HCT116 (cell line): Measurements from ENCODE around the gene TMEM51. TPM values are rescaled to one million over a fixed set of nuclear protein-coding genes. Genes with fewer than 3 reads are reported as not detected.

Experiments
- ATAC-seq: fragments of 200-7000 bp; cut with Tn5 transposase; 2 replicates; pipeline ENCODE4 v1.9.1; 2020; ENCODE audit warnings: mild to moderate bottlenecking, moderate library complexity
- BruUV-seq: library from RNA; stranded (reverse); fragments of 400-500 nt; replicated peaks from 2 replicates; lab custom pipeline; 2021; lab: Mats Ljungman, UMichigan
- CTCF ChIA-PET: fragments of 300-600 bp; sonication (Branson Sonifier 250); formaldehyde crosslinking; loops from one replicate; lab custom pipeline; 2021; ENCODE audit warnings: antibody characterized with exemption; lab: Charles Lee
- POLR2A ChIA-PET: fragments of 300-600, 350-600 bp; sonication (Branson Sonifier 250); formaldehyde crosslinking; loops from one replicate; lab custom pipeline; 2021; ENCODE audit warnings: antibody characterized with exemption; lab: Charles Lee
- RAD21 ChIA-PET, 2 experiments: fragments of 300-600 bp; sonication (Branson Sonifier 250); formaldehyde crosslinking; loops; one replicate each; lab custom pipeline; 2023; ENCODE audit warnings: low total read pairs in 2 of 2; ENCODE audit not compliant: uncharacterized antibody in 2 of 2, unreplicated experiment in 2 of 2, low non-redundant PET in 1 of 2; lab: Charles Lee
- DNase-seq: peaks from one replicate; pipeline ENCODE4 v3.0.0-alpha.2; 2010; ENCODE audit warnings: low read depth, low spot score
- H2AFZ ChIP-seq: fragments of 200-600 bp; shearing (Covaris generic), sonication (generic); 2 replicates; pipeline ENCODE4 v1.6.1; 2017; ENCODE audit warnings: low read depth, mixed run types, mixed read lengths, antibody characterized with exemption, low read length; ENCODE audit not compliant: poor library complexity, severe bottlenecking
- H3K27ac ChIP-seq: 2 replicates; pipeline ENCODE4 v1.5.1; 2012; ENCODE audit warnings: low read depth, low read length
- H3K27me3 ChIP-seq: fragments of 200-600 bp; sonication (generic); 2 replicates; pipeline ENCODE4 v1.6.1; 2016; ENCODE audit warnings: mixed run types, low read length, mixed read lengths; ENCODE audit not compliant: insufficient read depth
- H3K36me3 ChIP-seq, 2 experiments: fragments of 200-500 bp in 1 of 2; fragments of 200-600 bp in 1 of 2; sonication (Bioruptor generic) in 1 of 2; sonication (generic) in 1 of 2; 2 replicates each; pipeline versions ENCODE4 v1.5.1 to v1.6.1; 2014 to 2016; ENCODE audit warnings: low read length in 2 of 2, inconsistent platforms in 1 of 2, mixed read lengths in 1 of 2, mixed run types in 1 of 2; ENCODE audit not compliant: insufficient read depth in 2 of 2, control insufficient read depth in 1 of 2
- H3K4me1 ChIP-seq, 2 experiments: fragments of 200-600 bp in 1 of 2; sonication (generic) in 1 of 2; 2 replicates each; pipeline versions ENCODE4 v1.5.1 to v1.6.1; 2012 to 2017; ENCODE audit warnings: low read length in 2 of 2, inconsistent platforms in 1 of 2, mild to moderate bottlenecking in 1 of 2, mixed read lengths in 1 of 2, mixed run types in 1 of 2, moderate library complexity in 1 of 2; ENCODE audit not compliant: insufficient read depth in 2 of 2, control insufficient read depth in 1 of 2
- H3K4me2 ChIP-seq: fragments of 200-600 bp; sonication (generic); 2 replicates; pipeline ENCODE4 v1.6.1; 2017; ENCODE audit warnings: mixed run types, low read length, mixed read lengths
- H3K4me3 ChIP-seq, 2 experiments: fragments of 200-600 bp in 1 of 2; sonication (generic) in 1 of 2; replicated peaks in 1 of 2; 2 replicates each; pipeline ENCODE4 v1.5.1; 2011 to 2016; ENCODE audit warnings: low read length in 2 of 2, control low read depth in 1 of 2, low read depth in 1 of 2, mild to moderate bottlenecking in 1 of 2, mixed read lengths in 1 of 2, mixed run types in 1 of 2
- H3K79me2 ChIP-seq: fragments of 200-600 bp; sonication (generic); 2 replicates; pipeline ENCODE4 v1.6.1; 2017; ENCODE audit warnings: mild to moderate bottlenecking, mixed run types, low read length, moderate library complexity, mixed read lengths; ENCODE audit not compliant: insufficient read depth
- H3K9ac ChIP-seq: fragments of 200-600 bp; sonication (generic); 2 replicates; pipeline ENCODE4 v1.6.1; 2016; ENCODE audit warnings: low read length, mixed read lengths
- H3K9me2 ChIP-seq: fragments of 200-600 bp; sonication (generic), shearing (Covaris generic); 2 replicates; pipeline ENCODE4 v1.6.1; 2017; ENCODE audit warnings: mixed run types, mild to moderate bottlenecking, moderate library complexity; ENCODE audit not compliant: insufficient read depth
- H3K9me3 ChIP-seq, 2 experiments: fragments of 200-500 bp in 1 of 2; fragments of 200-600 bp in 1 of 2; sonication (Bioruptor generic) in 1 of 2; sonication (generic) in 1 of 2; 2 replicates each; pipeline ENCODE4 v1.6.1; 2014 to 2017; ENCODE audit warnings: low read length in 2 of 2, mixed read lengths in 2 of 2, inconsistent platforms in 1 of 2, low read depth in 1 of 2, mild to moderate bottlenecking in 1 of 2, mixed run types in 1 of 2, moderate library complexity in 1 of 2; ENCODE audit not compliant: control insufficient read depth in 1 of 2, insufficient read depth in 1 of 2
- H4K20me1 ChIP-seq: fragments of 200-600 bp; sonication (generic), shearing (Covaris generic); 2 replicates; pipeline ENCODE4 v1.6.1; 2017; ENCODE audit warnings: mixed run types, mild to moderate bottlenecking, moderate library complexity; ENCODE audit not compliant: insufficient read depth
- CBX3 ChIP-seq: IDR thresholded peaks from 2 replicates; pipeline ENCODE4 v1.6.1; 2012; ENCODE audit warnings: low read depth
- ELF1 ChIP-seq: IDR thresholded peaks from 2 replicates; pipeline ENCODE4 v1.6.1; 2012; ENCODE audit warnings: low read depth, borderline replicate concordance
- EZH2 ChIP-seq: fragments of 200-600 bp; sonication (generic); IDR thresholded peaks from 2 replicates; pipeline ENCODE4 v1.6.1; 2017; ENCODE audit warnings: antibody characterized with exemption, mixed run types
- EZH2phosphoT487 ChIP-seq: fragments of 200-600 bp; IDR thresholded peaks from 2 replicates; pipeline ENCODE4 v1.6.1; 2018; ENCODE audit warnings: antibody characterized with exemption, borderline replicate concordance
- JUND ChIP-seq: IDR thresholded peaks from 2 replicates; pipeline ENCODE4 v1.6.1; 2012
- MAX ChIP-seq: IDR thresholded peaks from 2 replicates; pipeline ENCODE4 v1.6.1; 2012
- REST ChIP-seq: IDR thresholded peaks from 2 replicates; pipeline ENCODE4 v1.6.1; 2012; ENCODE audit warnings: low read depth
- TCF7L2 ChIP-seq: IDR thresholded peaks from 2 replicates; pipeline ENCODE4 v1.7.0; 2011; ENCODE audit warnings: borderline replicate concordance, inconsistent platforms; ENCODE audit not compliant: insufficient read depth, insufficient read length; ENCODE audit errors: extremely low read depth
- YY1 ChIP-seq: IDR thresholded peaks from 2 replicates; pipeline ENCODE4 v1.6.1; 2011; ENCODE audit warnings: low read length, low read depth, moderate library complexity, mild to moderate bottlenecking; ENCODE audit not compliant: insufficient replicate concordance; ENCODE audit errors: extremely low read depth
- ZNF274 ChIP-seq: fragments of 200-500 bp; sonication (Bioruptor generic); IDR thresholded peaks from 2 replicates; pipeline ENCODE4 v1.6.1; 2014; ENCODE audit warnings: mild to moderate bottlenecking, low read depth, low read length, inconsistent platforms
- intact Hi-C: fragments of 100-400 bp; cut with micrococcal nuclease; formaldehyde crosslinking; loops from 2 replicates; pipeline ENCODE4 v1.10.0; 2022
- total RNA-seq: library from RNA; stranded (reverse); gene quantifications from one replicate; pipeline ENCODE4 v1.2.1, GENCODE V29; 2021; ENCODE audit not compliant: unreplicated experiment
- TF ChIP-seq, protein P1 (sequence below): IDR thresholded peaks from 2 replicates; pipeline ENCODE4 v1.6.1; 2012
- TF ChIP-seq, protein P2 (sequence below): IDR thresholded peaks from 2 replicates; pipeline ENCODE4 v1.6.1; 2011; ENCODE audit warnings: mild to moderate bottlenecking, low read length, moderate library complexity; ENCODE audit not compliant: insufficient replicate concordance; ENCODE audit errors: extremely low read depth

TMEM51 gene
- total RNA-seq, 1 experiment from 2014 or later: 16.6 TPM

GRCh38 chr1:15117671-15118325 lies 35.7 kb upstream of the TMEM51 start:
- BruUV-seq: no TSS peak
- no peaks in the 10 kb centered on the region for H3K36me3 ChIP-seq
- intact Hi-C loops: no loop called here
- TF ChIP-seq TCF7L2: no peak
- TF ChIP-seq ZNF274: no peak
- no peak for TF ChIP-seq EZH2
- TF ChIP-seq REST: no peak
- TF ChIP-seq, all 23 proteins: peak for 0
- no peak for DNase-seq
- Histone ChIP-seq H3K27ac (no peak overlapping the region), H3K9ac (no peak overlapping the region), H3K9me2 (no peaks in the 10 kb centered on the region), H3K27me3 (no peaks in the 10 kb centered on the region), H3K9me3 (no peaks in the 10 kb centered on the region), H3K79me2 (no peaks in the 10 kb centered on the region), H3K4me3 (no peak overlapping the region), H3K4me2 (no peak overlapping the region), H3K4me1 (no peaks in the 10 kb centered on the region), H4K20me1 (no peaks in the 10 kb centered on the region), H2AFZ (no peak overlapping the region)
- ChIA-PET CTCF (interaction anchor here (1.1 kb wide), 1 partner anchor 11 kb away, joined by 3 read pairs; no protein-coding TSS in a partner anchor), POLR2A (no interaction called here), RAD21 (no interaction called here)
- no peak for ATAC-seq

DNA sequence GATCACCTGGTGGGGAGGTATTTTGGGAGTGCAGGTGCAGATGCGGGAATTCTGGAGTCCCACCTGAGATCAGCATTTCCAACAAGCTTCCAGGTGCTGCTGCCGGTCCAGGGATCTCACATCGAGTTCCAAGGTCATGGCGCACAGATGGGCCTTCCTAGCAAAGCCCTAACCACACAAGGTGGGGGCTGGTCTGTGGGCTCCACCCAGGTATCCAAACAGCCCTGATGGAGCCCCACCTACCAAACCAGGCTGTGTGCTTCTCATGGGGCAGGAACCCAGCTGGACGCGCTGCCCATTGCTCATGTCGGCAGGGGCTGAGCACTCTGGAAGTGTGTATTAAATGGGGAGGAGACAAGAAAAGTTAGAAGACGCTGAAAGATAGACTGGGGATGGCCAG lies 35.0 kb upstream of the TMEM51 start:
- H3K27me3 ChIP-seq: no peaks in the 10 kb centered on the region
- no peaks in the 10 kb centered on the region for H3K9me3 ChIP-seq
- no peak overlapping the region for H3K4me2 ChIP-seq
- no peak overlapping the region for H3K4me3 ChIP-seq
- H2AFZ ChIP-seq: no peak overlapping the region
- H3K9me2 ChIP-seq: no peaks in the 10 kb centered on the region
- no peaks in the 10 kb centered on the region for H3K4me1 ChIP-seq
- H3K36me3 ChIP-seq: no peaks in the 10 kb centered on the region
- no TSS peak for BruUV-seq
- H4K20me1 ChIP-seq: no peaks in the 10 kb centered on the region
- CTCF ChIA-PET: no interaction called here
- ATAC-seq (no peak), DNase-seq (no peak)
- intact Hi-C loops: no loop called here
- H3K9ac ChIP-seq: no peak overlapping the region
- H3K27ac ChIP-seq: no peak overlapping the region
- POLR2A ChIA-PET: no interaction called here
- RAD21 ChIA-PET: no interaction called here
- no peaks in the 10 kb centered on the region for H3K79me2 ChIP-seq
- TF ChIP-seq JUND: no peak
- no peak for TF ChIP-seq EZH2
- no peak for TF ChIP-seq EZH2phosphoT487
- TF ChIP-seq, protein P1, sequence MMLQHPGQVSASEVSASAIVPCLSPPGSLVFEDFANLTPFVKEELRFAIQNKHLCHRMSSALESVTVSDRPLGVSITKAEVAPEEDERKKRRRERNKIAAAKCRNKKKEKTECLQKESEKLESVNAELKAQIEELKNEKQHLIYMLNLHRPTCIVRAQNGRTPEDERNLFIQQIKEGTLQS: no peak
- TF ChIP-seq MAX: no peak
- TF ChIP-seq CBX3: no peak
- TF ChIP-seq YY1: no peak
- no peak for TF ChIP-seq ZNF274
- TF ChIP-seq, protein P2, sequence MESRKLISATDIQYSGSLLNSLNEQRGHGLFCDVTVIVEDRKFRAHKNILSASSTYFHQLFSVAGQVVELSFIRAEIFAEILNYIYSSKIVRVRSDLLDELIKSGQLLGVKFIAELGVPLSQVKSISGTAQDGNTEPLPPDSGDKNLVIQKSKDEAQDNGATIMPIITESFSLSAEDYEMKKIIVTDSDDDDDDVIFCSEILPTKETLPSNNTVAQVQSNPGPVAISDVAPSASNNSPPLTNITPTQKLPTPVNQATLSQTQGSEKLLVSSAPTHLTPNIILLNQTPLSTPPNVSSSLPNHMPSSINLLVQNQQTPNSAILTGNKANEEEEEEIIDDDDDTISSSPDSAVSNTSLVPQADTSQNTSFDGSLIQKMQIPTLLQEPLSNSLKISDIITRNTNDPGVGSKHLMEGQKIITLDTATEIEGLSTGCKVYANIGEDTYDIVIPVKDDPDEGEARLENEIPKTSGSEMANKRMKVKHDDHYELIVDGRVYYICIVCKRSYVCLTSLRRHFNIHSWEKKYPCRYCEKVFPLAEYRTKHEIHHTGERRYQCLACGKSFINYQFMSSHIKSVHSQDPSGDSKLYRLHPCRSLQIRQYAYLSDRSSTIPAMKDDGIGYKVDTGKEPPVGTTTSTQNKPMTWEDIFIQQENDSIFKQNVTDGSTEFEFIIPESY: no peak
- no peak for TF ChIP-seq ELF1
